ENCODE data around the gene ANKRD42.

The ANKRD42 gene

GRCh38 chr11:83168756-83169155 is 24.8 kb upstream of the ANKRD42 start:
- no peak overlapping the region for H3K27ac ChIP-seq (ENCODE audit: low read length)

GRCh38 chr11:83170865-83171264 is 22.6 kb upstream of the ANKRD42 start:
- no peak for TF ChIP-seq CTCF (IDR thresholded peaks at IDR 0.05; ENCODE audit: borderline replicate concordance, extremely low read depth, low read length, poor library complexity, severe bottlenecking)
- no peak for TF ChIP-seq EZH2 (IDR thresholded peaks at IDR 0.05; ENCODE audit: borderline replicate concordance, low read depth, low read length, severe bottlenecking)
- ATAC-seq (ENCODE audit: insufficient read depth, low read depth) = no peak
- H2AFZ ChIP-seq (ENCODE audit: low read depth, low read length) = no peak overlapping the region
- no peak overlapping the region for H3K27ac ChIP-seq (ENCODE audit: low read length)
- peaks cover 100% of the 10 kb centered on the region for H3K79me2 ChIP-seq (ENCODE audit: insufficient read depth, low read length)
- peaks cover 75% of the 10 kb centered on the region for H4K20me1 ChIP-seq (ENCODE audit: insufficient read depth, low read length)
- no peak overlapping the region for H3K9ac ChIP-seq (ENCODE audit: low read depth, low read length)
- no peaks in the 10 kb centered on the region for H3K27me3 ChIP-seq (ENCODE audit: insufficient read depth, low read length, poor library complexity)
- H3K36me3 ChIP-seq (ENCODE audit: insufficient read depth, low read length) = peaks cover 98% of the 10 kb centered on the region
- peak overlapping the region in 1 of 2 experiments; percentile 7; a peak in 1 of 4 replicates for H3K4me3 ChIP-seq (ENCODE audit: low read depth in 1 of 2, low read length in 2 of 2)
- H3K4me2 ChIP-seq (ENCODE audit: insufficient read depth, low read length) = peak overlapping the region; percentile 56; the same call in 1 of the 2 replicates
- no peaks in the 10 kb centered on the region for H3K9me3 ChIP-seq (ENCODE audit: insufficient read depth, low read length, severe bottlenecking)
- DNase-seq = no peak
- peaks cover 51% of the 10 kb centered on the region for H3K4me1 ChIP-seq (ENCODE audit: insufficient read depth, low read length)

More at GRCh38 chr11:83168756-83169155, 24.8 kb upstream of the ANKRD42 start:
- no peak for ATAC-seq (ENCODE audit: insufficient read depth, low read depth)
- Histone ChIP-seq H3K9ac (ENCODE audit: low read depth, low read length) (no peak overlapping the region), H3K36me3 (ENCODE audit: insufficient read depth, low read length) (peaks cover 99% of the 10 kb centered on the region), H2AFZ (ENCODE audit: low read depth, low read length) (no peak overlapping the region), H3K4me1 (ENCODE audit: insufficient read depth, low read length) (peaks cover 64% of the 10 kb centered on the region), H3K4me2 (ENCODE audit: insufficient read depth, low read length) (peak overlapping the region; percentile 56), H3K9me3 (ENCODE audit: insufficient read depth, low read length, severe bottlenecking) (no peaks in the 10 kb centered on the region), H3K4me3 (ENCODE audit: low read depth in 1 of 2, low read length in 2 of 2) (peak overlapping the region in 1 of 2 experiments; percentile 35; a peak in 2 of 4 replicates), H4K20me1 (ENCODE audit: insufficient read depth, low read length) (peaks cover 58% of the 10 kb centered on the region), H3K27me3 (ENCODE audit: insufficient read depth, low read length, poor library complexity) (no peaks in the 10 kb centered on the region), H3K79me2 (ENCODE audit: insufficient read depth, low read length) (peaks cover 100% of the 10 kb centered on the region)
- TF ChIP-seq CTCF (IDR thresholded peaks at IDR 0.05; ENCODE audit: borderline replicate concordance, extremely low read depth, low read length, poor library complexity, severe bottlenecking) (no peak), EZH2 (IDR thresholded peaks at IDR 0.05; ENCODE audit: borderline replicate concordance, low read depth, low read length, severe bottlenecking) (no peak)
- no peak for DNase-seq

- DNase-seq = no peak
- H2AFZ ChIP-seq (ENCODE audit: low read depth, low read length) = no peak overlapping the region
- H3K79me2 ChIP-seq (ENCODE audit: insufficient read depth, low read length) = peaks cover 96% of the 10 kb centered on the region
- peaks cover 41% of the 10 kb centered on the region for H3K4me1 ChIP-seq (ENCODE audit: insufficient read depth, low read length)
- H3K4me2 ChIP-seq (ENCODE audit: insufficient read depth, low read length) = no peak overlapping the region
- no peaks in the 10 kb centered on the region for H3K27me3 ChIP-seq (ENCODE audit: insufficient read depth, low read length, poor library complexity)
- no peak overlapping the region for H3K27ac ChIP-seq (ENCODE audit: low read length)
- no peak overlapping the region for H3K9ac ChIP-seq (ENCODE audit: low read depth, low read length)
- peaks cover 74% of the 10 kb centered on the region for H4K20me1 ChIP-seq (ENCODE audit: insufficient read depth, low read length)
- no peak overlapping the region for H3K4me3 ChIP-seq (ENCODE audit: low read depth in 1 of 2, low read length in 2 of 2)
- ATAC-seq (ENCODE audit: insufficient read depth, low read depth) = no peak
- no peaks in the 10 kb centered on the region for H3K9me3 ChIP-seq (ENCODE audit: insufficient read depth, low read length, severe bottlenecking)
- peaks cover 98% of the 10 kb centered on the region for H3K36me3 ChIP-seq (ENCODE audit: insufficient read depth, low read length)
- TF ChIP-seq EZH2 (IDR thresholded peaks at IDR 0.05; ENCODE audit: borderline replicate concordance, low read depth, low read length, severe bottlenecking) (no peak), CTCF (IDR thresholded peaks at IDR 0.05; ENCODE audit: borderline replicate concordance, extremely low read depth, low read length, poor library complexity, severe bottlenecking) (no peak)
These were observed 21.0 kb upstream of the ANKRD42 start for GRCh38 chr11:83172551-83172950.

Data from DND-41 (cell line).